HS-5 (cell line): Measurements from ENCODE around the gene CEND1.

Source experiments
- DNase-seq: peaks from one replicate; pipeline ENCODE4 v3.0.0-alpha.2; 2012; ENCODE audit warnings: low read depth

Gene CEND1

DNA sequence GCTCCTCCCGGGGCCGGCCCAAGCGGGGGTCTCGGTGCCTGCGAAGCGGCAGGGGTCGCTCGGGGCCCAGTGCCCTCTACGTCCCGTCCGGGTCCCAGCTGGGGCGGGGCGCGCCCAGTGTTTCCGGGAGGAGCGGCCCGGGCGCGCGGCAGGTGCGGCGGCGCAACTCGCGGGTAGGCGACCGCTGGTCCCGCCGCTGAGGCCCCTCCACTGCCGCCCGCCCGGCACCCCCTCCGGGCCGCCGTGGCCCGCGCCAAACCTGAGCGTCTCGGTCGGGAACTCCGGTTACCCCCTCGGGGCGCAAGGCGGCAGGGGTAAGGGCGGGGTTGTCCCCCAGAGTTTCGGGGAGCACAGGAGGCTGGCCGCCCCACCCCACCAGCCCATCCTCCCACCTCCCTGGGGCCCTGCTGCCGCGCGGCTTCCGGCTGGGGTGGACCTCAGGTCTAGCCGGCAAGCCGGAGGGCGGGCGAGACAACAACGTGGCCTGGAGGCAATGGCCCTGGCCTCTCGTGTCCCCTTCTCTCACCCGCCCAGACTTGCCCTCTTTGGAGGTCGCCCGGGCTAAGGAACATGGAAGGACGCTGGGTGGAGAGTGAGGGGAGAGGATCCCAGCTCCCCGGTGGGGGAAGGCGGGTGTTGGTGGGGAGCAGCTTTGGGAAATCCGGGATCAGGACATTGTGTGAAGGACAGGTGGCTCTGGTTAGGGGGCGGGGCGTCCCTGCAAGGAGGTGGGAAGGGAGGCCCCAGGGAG, 37.4 kb upstream of the CEND1 start:
- no peak for DNase-seq

DNA sequence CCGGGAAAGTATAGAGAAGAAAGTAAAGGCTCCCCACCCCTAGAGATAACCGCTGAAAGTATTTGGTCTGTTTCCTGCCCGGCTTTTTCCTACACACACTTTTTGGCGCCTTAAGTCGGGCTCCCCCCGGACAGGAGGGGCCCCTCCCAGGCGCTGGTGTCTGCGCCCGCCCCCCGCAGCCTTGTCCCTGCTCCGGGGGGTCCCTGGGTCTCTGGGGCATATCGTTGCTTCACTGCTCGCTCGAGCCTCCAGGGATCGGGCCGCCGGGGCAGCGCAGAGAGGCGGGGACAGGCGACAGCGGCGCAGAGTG, 36.9 kb upstream of the CEND1 start:
- no peak for DNase-seq

DNA sequence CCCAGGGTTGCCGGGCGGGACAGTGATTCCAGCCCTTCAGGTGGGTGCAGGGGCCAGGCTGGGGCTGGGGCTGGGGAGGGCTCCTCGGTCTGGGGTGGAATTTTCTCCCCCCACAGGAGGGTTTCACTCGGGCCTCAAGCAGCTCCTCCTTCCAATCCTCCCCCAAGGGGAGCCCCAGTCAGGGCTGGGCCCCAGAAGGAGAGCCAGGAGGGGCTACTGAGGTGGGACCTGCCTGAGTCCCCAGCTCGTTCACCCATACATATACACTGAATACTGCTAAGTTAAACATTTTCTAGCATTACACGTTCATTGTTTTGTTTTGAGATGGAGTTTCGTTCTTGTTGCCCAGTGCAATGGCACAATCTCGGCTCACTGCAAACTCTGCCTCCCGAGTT, 36.3 kb upstream of the CEND1 start:
- no peak for DNase-seq

DNA sequence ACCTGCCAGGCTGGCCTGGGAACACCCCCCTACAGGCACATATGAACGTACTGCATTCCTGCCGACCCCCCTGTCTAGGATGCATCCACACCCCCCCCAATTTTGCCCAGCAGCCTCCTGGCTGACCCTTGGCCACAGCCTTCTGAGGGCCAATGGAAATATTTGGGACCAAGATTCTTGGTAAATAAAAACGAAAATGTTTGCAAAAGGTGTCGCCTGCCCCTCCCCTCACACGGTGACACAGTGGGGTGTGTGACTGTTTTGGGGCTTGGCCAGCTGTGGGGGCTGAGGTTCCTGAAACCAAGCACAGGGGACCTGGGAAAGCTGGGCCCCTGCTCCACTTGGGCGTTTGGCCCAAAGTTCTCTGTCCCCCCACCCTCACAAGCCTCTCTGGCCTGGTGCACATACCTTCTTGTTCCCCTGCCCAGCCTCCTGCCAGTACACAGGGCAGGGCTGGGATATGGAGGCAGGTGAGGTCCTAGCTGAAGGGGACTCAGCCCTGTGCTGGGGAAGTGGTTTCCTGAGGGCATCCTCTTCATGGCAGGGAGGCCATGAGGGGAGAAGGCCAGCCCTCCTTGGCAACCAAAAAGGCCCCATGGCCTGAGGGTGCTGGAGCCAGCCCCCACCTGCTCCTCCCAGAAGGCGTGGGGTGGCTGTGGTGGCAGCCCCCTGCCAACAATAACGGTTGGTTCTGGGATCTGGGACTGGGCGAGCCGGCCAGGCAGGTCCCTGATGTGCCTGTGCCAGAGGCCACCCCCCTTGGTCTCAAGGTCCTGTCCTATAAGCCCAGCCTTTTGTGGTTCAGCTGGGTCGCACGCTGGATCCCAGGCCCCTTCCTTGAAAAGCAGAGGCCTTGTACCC, 35.7 kb upstream of the CEND1 start:
- no peak for DNase-seq

DNA sequence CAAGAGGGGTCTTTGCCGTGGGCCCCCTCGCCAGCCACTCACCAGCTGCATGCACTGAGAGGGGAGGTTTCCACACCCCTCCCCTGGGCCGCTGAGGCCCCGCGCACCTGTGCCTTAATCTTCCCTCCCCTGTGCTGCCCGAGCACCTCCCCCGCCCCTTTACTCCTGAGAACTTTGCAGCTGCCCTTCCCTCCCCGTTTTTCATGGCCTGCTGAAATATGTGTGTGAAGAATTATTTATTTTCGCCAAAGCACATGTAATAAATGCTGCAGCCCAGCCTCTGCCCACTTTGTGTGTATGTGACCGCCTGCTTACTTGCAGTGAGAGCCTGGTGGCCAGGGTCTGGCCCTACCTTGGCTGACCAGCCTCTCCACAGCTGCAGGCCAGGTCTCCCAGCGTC, 35.1 kb upstream of the CEND1 start:
- DNase-seq = no peak

DNA sequence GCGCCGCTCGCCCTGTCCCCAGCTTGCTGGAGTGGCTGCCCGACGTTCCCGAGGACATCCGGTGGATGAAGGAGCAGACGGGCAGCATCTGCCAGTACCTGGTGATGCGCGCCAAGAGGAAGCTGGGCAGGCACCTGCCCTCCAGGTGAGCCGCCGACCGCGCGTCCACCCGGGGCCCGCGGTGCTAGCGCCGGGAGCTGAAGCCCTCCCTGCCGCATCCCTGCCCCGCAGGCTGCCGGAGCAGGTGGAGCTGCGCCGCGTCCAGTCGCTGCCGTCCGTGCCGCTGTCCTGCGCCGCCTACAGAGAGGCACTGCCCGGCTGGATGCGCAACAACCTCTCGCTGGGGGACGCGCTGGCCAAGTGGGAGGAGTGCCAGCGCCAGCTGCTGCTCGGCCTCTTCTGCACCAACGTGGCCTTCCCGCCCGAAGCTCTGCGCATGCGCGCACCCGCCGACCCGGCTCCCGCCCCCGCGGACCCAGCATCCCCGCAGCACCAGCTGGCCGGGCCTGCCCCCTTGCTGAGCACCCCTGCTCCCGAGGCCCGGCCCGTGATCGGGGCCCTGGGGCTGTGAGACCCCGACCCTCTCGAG, 34.5 kb upstream of the CEND1 start:
- no peak for DNase-seq

DNA sequence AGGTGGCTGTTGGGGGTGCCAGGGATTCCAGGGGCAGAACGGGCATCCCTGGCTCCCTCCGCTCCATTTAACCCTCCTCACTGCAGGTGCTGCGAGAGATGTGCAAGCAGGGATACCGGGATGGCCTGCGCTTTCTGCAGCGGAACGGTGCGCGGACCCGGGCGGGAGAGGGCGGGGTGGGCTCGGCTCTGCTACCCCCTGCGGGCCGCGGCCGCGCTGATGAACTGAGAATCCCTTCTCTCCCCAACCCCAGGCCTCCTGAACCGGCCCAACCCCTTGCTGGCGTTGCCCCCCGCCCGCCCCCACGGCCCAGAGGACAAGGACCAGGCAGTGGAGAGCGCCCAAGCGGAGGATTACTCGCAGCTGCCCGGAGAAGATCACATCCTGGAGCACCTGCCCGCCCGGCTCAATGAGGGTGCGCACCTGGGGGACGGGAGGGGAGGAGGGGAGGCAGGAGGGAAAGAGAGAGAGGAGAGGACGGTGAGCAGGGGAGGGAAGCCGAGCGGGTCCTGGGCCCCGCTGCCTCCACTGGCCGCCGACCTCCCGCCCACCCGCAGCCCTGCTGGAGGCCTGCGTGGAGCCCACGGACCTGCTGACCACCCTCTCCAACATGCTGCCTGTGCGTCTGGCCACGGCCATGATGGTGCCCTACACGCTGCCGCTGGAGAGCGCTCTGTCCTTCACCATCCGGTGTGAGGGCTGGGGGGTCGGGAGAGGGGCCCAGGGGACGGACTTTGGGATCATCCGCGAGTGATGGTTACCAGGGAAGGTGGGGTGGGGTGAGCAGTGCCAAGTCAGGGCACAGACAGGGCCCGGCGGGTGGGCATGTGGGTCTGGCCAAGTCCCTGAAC, 33.8 kb upstream of the CEND1 start:
- DNase-seq = no peak

DNA sequence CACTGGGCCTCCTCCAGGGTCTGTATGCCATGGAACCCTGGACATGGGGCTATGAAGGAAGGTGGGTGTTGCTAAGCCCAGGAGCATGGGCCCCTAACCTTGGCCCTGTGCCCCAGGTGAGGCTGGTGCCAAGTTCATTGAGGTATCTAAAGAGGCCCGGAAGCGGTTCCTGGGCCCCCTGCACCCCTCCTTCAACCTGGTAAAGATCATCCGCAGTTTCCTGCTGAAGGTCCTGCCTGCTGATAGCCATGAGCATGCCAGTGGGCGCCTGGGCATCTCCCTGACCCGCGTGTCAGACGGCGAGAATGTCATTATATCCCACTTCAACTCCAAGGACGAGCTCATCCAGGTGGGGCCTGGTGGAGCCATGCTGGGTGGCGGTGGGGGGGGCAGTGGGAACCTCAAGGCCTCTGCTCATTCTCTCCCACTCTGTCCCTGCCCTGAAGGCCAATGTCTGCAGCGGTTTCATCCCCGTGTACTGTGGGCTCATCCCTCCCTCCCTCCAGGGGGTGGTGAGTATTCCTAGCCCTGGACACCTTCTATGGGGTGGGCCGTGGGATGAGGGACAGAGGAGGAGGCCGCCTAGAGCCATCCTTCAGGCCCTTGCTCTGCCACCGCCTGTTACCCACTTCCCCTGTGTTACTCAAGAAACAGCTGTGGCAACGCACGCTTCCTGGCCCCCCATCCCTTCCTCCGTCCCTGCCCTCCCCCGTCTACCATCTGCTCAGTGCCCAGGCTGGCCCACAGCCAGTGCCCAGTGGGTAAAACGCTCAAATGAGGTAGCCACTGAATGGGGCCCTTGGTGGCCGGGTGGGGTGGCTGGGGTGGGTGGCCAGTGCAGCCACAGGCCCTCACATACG, 31.9 kb upstream of the CEND1 start:
- DNase-seq = no peak

DNA sequence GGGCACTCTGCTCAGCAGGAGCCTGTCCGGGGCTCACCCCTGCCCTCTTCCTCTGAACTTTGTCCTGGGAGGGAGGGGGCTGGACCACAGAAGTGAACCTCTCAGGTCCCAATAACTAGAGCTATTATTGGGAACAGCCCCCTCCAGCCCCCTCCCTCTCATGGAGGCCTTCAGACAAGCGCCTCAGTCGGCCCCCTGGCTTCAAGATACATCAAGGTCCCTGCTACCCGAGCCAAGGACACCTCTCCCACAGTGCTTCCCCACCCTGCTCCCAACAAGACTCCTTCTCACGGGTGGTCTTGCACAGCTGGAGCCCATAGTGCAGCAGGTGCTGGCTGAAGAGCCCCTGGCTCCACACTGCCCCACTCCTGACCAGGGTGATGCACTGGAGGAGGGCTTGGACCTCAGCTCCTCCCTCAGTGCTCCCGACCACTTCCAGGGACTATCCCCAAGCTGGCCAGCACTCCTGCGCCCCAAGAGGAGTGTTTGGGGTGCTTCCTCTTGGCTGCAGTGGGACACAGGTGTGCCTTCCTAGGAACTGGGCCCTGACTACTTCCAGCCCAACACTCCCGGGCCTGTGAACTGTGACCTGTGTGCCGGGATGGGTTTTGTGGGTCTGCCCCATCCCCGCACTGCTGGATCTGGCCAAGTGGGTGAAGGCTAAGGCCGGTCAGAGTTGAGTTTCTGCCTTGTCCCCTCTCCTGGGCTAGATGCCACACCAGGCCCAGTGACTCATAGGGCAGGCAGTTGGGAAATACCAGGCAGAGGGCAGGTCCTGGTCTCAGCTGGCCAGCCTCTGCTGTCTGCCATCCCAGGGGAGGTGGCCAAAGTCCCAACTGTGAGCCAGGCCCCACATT, 31.0 kb upstream of the CEND1 start:
- no peak for DNase-seq

DNA sequence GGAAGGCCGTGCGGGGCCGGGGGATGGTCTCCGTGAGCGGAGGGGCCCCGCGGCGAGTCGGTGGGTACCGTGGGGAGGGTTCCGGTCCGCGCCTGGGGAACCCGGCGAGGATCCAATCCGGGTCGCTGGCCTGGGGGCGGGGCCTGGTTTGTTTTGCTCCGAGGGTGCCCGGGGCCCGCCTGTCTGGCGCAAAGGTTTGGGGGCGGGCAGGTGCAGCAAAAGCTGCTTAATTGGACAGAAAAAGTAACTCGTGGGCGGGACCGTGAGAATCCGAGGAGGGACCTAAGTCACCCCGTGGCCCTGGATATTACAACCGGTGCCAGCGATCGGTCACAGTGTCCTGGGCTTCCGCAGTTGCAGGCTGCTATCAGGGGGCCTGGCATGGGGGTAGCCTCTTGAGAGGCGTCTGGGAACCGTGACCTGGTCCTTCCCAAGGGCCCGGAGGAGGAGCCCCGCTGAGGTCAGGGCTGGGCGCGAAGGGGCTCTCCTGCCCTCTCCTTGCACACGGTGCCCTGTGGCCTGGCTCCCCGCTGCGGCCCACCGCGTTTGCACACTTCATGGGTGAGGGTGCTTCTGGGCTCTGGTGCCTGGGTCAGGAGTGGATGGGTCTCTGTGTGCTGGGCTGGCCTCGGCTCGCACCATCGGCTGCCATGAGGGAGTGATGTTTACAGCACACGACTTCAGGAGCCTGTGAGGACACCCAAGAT, 30.2 kb upstream of the CEND1 start:
- DNase-seq = no peak

DNA sequence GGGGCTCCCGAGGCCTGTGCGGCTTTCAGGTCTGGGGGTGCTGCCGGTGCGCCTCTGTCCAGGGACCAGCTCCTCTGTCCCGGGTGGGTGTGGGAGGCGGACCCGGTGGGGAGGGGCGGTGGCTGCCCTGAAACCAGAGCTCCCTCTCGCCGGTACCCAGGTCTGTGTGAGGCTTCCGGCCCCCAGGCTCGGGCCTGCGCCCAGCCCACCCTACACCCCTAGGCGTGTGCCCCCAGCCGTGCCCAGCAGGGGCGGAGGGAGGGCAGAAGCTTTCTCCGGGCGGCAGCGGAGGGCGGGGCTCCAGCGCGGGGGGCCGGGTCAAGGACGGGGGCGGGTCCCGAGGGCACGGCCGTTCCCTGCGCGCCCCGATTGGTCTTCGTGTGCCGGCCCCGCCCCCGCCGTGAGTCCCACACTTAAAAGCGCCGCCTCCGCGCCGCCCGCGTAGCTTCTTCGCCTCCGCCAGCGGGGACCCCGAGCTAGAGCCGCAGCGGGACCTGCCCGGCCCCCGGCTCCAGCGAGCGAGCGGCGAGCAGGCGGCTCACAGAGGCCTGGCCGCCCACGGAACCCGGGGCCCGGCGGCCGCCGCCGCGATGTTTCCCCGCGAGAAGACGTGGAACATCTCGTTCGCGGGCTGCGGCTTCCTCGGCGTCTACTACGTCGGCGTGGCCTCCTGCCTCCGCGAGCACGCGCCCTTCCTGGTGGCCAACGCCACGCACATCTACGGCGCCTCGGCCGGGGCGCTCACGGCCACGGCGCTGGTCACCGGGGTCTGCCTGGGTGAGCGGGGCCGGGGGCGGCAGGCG, 29.4 kb upstream of the CEND1 start:
- no peak for DNase-seq

DNA sequence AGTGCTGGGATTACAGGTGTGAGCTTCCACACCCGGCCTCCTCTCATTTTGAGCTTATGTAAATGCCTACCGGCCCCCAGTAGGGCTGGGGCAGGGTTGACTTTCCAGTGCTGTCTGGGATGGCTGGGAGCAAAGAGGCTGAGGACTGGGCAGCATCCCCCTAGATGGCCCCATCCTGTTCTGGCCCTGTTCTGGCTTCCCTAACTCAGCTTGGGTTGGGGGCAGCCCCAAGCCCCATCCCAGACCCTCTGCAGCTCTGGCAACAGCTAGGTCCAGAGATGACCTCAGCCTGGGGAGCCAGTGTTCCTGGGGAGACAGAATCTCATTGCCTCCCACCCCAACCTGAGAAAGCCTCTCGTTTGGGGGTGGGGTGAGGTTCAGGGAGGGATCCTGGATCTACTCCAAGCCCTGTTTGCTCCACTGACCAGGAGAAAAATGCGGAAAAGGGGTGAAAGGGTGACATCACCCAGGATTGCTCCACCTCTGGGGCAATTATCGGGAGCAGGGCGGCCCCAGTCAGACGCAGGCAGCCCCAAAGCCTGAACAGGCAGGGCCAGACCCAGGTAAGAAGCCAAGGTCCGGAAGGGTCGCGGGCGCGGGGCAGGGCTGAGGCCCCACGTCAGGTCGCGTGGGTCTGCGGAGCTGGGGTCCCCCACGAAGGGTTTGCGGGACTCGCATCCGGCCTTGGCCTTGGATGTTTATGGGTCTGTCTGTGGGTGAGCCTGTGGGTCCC, 28.7 kb upstream of the CEND1 start, which contains the start of gene PNPLA2:
Gene PNPLA2 (plus strand): TSS at position 519 of the 733 bp plus-strand sequence. CDS start 805 bp downstream, outside the sequence.
- DNase-seq = no peak

DNA sequence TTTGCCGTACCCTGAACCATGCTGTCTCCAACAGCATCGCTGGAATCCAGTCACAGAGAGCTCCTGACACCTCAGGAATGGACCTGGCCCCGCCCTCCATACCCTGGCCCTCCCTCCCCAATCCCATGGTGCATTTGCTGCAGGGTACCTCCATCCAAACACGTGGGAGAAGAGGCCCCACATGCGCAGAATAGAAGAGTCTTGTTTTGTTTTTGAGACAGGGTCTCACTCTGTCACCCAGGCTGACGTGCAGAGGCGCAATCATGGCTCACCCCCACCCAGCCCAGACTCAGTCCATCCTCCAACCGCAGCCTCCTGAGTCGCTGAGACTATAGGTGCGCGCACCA, 26.5 kb upstream of the CEND1 start:
- no peak for DNase-seq

DNA sequence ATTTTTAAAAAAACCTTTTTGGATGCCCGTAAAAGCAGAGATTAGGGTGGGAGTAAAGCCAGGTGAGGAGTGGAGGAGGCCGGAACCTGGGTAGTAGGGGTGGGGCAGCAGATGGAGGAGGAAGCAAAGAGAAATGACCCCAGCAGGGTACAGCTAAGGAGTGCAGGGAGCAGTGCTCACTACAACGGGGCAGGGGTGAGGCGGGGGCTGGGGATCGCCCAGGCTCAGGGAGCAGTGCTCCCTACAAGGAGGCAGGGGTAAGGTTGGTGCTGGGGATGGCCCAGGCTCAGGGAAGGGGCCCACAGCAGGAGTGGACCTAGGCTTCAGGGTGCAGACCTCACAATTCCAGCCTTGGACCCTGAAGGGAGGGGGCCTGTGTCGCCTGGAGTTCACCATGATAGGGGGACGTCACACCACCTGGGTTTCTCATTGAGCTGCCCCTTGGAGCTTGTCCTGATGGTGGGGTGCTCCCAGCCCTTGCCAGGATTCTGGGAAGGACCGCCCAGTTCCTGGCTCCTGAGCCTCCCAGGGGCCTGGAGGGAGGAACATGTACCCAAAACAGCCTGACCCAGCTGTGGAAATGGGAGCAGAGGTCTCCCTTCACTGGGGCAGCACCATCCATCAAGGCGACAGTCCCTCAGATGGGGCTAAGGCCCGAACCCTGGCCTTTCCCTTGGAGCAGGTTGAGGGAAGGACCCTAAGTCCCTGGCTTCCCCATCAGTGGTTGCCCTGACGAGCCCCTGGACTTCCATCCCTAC, 26.0 kb upstream of the CEND1 start:
- DNase-seq = no peak

DNA sequence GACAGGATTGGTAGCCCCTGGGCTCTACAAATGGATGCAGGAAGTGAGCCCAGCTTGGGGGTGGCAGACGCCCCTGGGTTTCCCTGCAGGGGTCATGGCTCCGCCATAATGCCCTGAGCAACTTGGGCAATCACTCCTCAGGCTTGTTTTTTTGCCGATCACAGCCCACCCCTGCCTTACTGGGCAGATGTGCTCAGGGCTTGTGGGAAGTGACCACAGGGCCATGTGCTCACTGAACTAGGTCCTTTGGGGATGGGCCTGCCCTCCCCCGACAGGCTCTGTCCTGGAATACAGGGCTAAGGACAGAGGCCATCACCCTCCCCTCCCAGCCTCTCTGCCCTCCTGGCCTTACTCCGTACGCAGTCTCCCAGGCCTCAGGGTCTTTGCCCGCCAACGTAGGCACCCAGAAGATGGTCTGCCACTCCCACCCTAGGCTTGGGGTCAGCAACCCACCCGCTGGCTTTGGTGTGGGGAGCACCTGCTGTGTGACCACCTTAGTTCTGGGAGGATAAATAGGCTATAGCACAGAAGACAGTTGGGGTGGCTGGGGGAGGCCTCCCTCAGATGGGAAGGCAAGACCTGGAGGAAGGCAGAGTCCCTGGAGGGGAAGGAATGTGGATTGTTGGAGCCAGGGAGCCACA, 23.7 kb upstream of the CEND1 start:
- no peak for DNase-seq

DNA sequence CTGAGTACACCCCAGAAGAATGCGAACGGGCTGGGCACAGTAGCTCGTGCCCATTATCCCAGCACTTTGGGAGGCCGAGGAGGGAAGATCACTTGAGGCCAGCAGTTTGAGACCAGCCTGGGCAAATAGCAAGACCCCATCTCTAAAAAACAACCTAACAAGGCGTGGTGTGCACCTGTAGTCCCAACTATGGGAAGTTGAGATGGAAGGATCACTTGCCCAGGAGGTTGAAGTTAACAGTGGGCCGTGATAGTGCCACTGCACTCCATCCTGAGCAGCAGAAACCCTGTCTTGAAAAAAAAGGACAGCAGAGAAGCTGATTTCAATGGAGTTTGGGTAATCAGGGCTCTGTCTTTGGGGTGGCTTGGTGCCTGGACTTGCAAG, 23.2 kb upstream of the CEND1 start:
- DNase-seq = no peak

DNA sequence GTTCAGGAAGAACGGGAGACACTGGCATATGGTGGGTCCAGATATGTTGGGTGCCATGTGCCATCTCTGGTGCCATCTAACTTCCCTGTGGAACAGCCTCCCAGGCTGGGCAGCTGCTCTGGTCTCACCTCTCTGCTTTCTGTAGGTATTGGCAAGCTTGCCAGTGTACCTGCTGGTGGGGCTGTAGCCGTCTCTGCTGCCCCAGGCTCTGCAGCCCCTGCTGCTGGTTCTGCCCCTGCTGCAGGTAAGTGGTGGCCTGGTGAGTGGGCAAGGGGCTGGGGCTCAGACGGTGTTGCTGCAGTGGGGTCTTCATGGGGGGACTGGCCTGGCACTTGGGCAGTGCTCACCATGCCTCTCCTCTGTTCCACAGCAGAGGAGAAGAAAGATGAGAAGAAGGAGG, 22.5 kb upstream of the CEND1 start:
- DNase-seq = no peak
